Measurements from ENCODE around the gene DUSP19.
"Not testable (repeated sequence)": the region's sequence is repeated elsewhere in the genome, so short reads cannot be mapped to it uniquely, and the experiment has no call there.

DUSP19 gene

GRCh38 chr2:183038341-183039300, 39.9 kb upstream of the DUSP19 start, which contains the start of gene NCKAP1:
NCKAP1 (minus strand) TSS chr2:183038457; CDS start chr2:183038099, 358 bp downstream.
- Histone ChIP-seq H3K9me3 (ENCODE audit: insufficient read depth, low read depth, low read length) (no peaks in the 10 kb centered on the region), H3K27me3 (ENCODE audit: insufficient read depth, low read length) (peaks cover 10% of the 10 kb centered on the region), H3K9ac (ENCODE audit: low read depth, low read length) (peak within 1 kb of the TSS; percentile 80), H3K4me1 (ENCODE audit: insufficient read depth, low read length) (peaks cover 26% of the 10 kb centered on the region; the same call in 1 of the 2 replicates), H3K4me3 (ENCODE audit: low read length) (peak within 1 kb of the TSS; percentile 90), H3K27ac (ENCODE audit: low read length) (no peak within 1 kb of the TSS), H3K36me3 (ENCODE audit: insufficient read depth, low read depth, low read length) (no peaks in the 10 kb centered on the region)

DNA sequence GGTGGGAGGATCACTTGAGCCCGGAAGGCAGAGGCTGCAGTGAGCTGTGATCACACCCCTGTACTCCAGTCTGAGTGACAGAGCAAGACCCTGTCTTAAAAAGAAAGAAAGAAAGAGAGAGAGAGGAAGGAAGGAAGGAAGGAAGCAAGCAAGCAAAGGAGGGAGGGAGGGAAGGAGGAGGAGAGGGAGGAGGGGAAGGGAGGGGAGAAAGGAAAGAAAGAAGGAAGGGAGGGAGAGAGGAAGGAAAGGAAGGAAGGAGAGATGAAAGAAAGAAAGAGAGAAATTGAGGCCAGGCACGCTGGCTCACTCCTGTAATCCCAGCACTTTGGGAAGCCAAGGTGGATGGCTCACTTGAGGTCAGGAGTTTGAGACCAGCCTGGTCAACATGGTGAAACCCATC, 37.9 kb upstream of the DUSP19 start:
- Histone ChIP-seq H3K27me3 (ENCODE audit: insufficient read depth, low read length) (peaks cover 10% of the 10 kb centered on the region), H3K36me3 (ENCODE audit: insufficient read depth, low read depth, low read length) (no peaks in the 10 kb centered on the region), H3K27ac (ENCODE audit: low read length) (no peak overlapping the region), H3K4me3 (ENCODE audit: low read length) (no peak overlapping the region), H3K9me3 (ENCODE audit: insufficient read depth, low read depth, low read length) (no peaks in the 10 kb centered on the region), H3K4me1 (ENCODE audit: insufficient read depth, low read length) (peaks cover 12% of the 10 kb centered on the region; the same call in 1 of the 2 replicates), H3K9ac (ENCODE audit: low read depth, low read length) (no peak overlapping the region)

GRCh38 chr2:183043580-183043979, 35.0 kb upstream of the DUSP19 start:
- H3K27ac ChIP-seq (ENCODE audit: low read length); H3K4me1 ChIP-seq (ENCODE audit: insufficient read depth, low read length); H3K9me3 ChIP-seq (ENCODE audit: insufficient read depth, low read depth, low read length); H3K9ac ChIP-seq (ENCODE audit: low read depth, low read length); H3K36me3 ChIP-seq (ENCODE audit: insufficient read depth, low read depth, low read length); H3K4me3 ChIP-seq (ENCODE audit: low read length): not testable (repeated sequence)
- H3K27me3 ChIP-seq (ENCODE audit: insufficient read depth, low read length) = peaks cover 10% of the 10 kb centered on the region

DNA sequence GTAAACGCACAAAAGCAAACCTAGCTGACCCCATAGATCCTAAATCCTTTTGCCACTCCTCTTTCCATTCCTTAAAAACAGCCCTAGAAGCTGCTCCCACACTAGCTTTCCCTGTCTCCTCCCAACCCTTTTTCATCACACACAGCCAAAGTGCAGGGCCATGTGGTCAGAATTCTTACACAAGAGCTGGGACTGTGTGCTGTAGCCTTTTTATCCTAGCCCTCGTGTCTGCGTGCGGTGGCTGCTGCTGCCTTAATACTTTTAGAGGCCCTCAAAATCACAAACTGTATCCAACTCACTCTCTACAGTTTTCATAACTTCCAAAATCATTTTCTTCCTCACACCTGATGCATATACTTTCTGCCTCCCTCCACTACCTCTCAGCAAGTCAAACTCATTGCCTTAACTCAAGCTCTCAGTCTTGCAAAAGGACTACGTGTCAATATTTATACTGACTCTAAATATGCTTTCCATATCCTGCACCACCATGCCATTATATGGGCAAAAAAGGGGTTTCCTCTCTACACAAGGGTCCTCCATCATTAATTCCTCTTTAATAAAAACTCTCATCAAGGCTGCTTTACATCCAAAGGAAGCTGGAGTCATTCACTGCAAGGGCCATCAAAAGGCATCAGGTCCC, 30.9 kb upstream of the DUSP19 start:
- H3K9me3 ChIP-seq (ENCODE audit: insufficient read depth, low read depth, low read length); H3K4me3 ChIP-seq (ENCODE audit: low read length); H3K27me3 ChIP-seq (ENCODE audit: insufficient read depth, low read length); H3K27ac ChIP-seq (ENCODE audit: low read length); H3K36me3 ChIP-seq (ENCODE audit: insufficient read depth, low read depth, low read length); H3K9ac ChIP-seq (ENCODE audit: low read depth, low read length): not testable (repeated sequence)
- H3K4me1 ChIP-seq (ENCODE audit: insufficient read depth, low read length) = peaks cover 13% of the 10 kb centered on the region

- Histone ChIP-seq H3K9me3 (ENCODE audit: insufficient read depth, low read depth, low read length) (no peaks in the 10 kb centered on the region; the same call in 1 of the 2 replicates), H3K36me3 (ENCODE audit: insufficient read depth, low read depth, low read length) (no peaks in the 10 kb centered on the region), H3K27ac (ENCODE audit: low read length) (peak overlapping the region; percentile 13), H3K27me3 (ENCODE audit: insufficient read depth, low read length) (no peaks in the 10 kb centered on the region), H3K9ac (ENCODE audit: low read depth, low read length) (peak overlapping the region; percentile 75), H3K4me1 (ENCODE audit: insufficient read depth, low read length) (peaks cover 13% of the 10 kb centered on the region), H3K4me3 (ENCODE audit: low read length) (peak overlapping the region; percentile 52; the same call in 1 of the 2 replicates)
Measured at GRCh38 chr2:183049420-183049819, 29.1 kb upstream of the DUSP19 start.

GRCh38 chr2:183057333-183057985, 21.1 kb upstream of the DUSP19 start:
- Histone ChIP-seq H3K27ac (ENCODE audit: low read length) (no peak overlapping the region), H3K4me3 (ENCODE audit: low read length) (no peak overlapping the region), H3K36me3 (ENCODE audit: insufficient read depth, low read depth, low read length) (no peaks in the 10 kb centered on the region), H3K4me1 (ENCODE audit: insufficient read depth, low read length) (no peaks in the 10 kb centered on the region), H3K9ac (ENCODE audit: low read depth, low read length) (no peak overlapping the region), H3K9me3 (ENCODE audit: insufficient read depth, low read depth, low read length) (no peaks in the 10 kb centered on the region; the same call in 1 of the 2 replicates), H3K27me3 (ENCODE audit: insufficient read depth, low read length) (no peaks in the 10 kb centered on the region)

- no peak overlapping the region for H3K9ac ChIP-seq (ENCODE audit: low read depth, low read length)
- H3K27ac ChIP-seq (ENCODE audit: low read length) = no peak overlapping the region
- no peaks in the 10 kb centered on the region for H3K9me3 ChIP-seq (ENCODE audit: insufficient read depth, low read depth, low read length)
- no peaks in the 10 kb centered on the region for H3K4me1 ChIP-seq (ENCODE audit: insufficient read depth, low read length)
- H3K4me3 ChIP-seq (ENCODE audit: low read length) = no peak overlapping the region
- H3K27me3 ChIP-seq (ENCODE audit: insufficient read depth, low read length) = no peaks in the 10 kb centered on the region
- H3K36me3 ChIP-seq (ENCODE audit: insufficient read depth, low read depth, low read length) = no peaks in the 10 kb centered on the region
Measured at GRCh38 chr2:183059561-183059960, 19.0 kb upstream of the DUSP19 start.

DNA sequence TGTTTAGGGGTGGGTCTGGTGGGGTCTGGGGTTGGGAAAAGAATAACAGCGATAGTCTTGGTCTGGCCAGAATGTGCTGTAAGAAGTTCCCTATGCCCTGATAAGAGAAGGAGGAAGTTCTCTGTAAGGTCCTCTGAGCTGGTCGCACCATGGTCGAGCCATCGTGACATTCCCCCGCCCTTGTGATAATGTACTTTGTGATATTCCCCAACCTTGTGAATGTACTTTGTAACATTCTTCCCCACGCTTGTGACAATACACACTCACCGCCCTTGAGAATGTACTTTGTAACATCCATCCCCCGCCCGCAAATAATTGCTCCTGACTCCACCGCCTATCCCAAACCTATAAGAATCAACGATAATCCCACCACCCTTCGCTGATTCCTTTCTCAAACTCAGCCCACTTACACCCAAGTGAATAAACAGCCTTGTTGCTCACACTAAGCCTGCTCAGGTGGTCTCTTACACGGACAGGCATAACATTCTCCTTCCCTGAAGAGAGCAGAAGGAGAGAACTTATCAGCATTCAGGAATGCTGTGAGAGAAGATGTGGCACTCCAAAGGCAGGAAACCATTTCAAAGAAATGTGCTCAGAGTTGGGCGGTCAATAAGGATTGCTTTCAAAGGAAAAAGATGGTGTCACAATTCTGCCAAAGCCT, 17.8 kb upstream of the DUSP19 start:
- Histone ChIP-seq H3K9me3 (ENCODE audit: insufficient read depth, low read depth, low read length) (no peaks in the 10 kb centered on the region), H3K36me3 (ENCODE audit: insufficient read depth, low read depth, low read length) (no peaks in the 10 kb centered on the region), H3K27me3 (ENCODE audit: insufficient read depth, low read length) (no peaks in the 10 kb centered on the region), H3K27ac (ENCODE audit: low read length) (no peak overlapping the region), H3K4me1 (ENCODE audit: insufficient read depth, low read length) (no peaks in the 10 kb centered on the region), H3K4me3 (ENCODE audit: low read length) (no peak overlapping the region), H3K9ac (ENCODE audit: low read depth, low read length) (no peak overlapping the region)

DNA sequence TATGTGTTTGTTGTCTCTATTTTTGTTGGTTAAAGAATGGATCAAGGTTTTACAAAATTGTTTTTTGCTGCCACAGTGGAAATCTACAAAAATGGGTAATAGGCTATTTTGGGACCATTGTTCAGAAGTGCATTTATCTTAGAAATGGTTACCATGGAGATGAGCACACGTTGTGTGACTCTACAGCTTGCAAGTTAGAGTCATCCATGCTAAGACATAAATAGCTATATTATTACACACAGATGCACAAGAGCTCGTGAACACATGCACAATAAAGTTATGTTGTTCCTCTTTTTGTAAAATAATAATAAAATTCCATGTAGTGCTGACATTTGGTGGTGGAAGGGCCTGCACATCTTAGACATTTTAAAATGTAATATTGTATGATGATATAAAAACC, 15.5 kb upstream of the DUSP19 start:
- no peak overlapping the region for H3K9ac ChIP-seq (ENCODE audit: low read depth, low read length)
- no peaks in the 10 kb centered on the region for H3K36me3 ChIP-seq (ENCODE audit: insufficient read depth, low read depth, low read length)
- H3K4me1 ChIP-seq (ENCODE audit: insufficient read depth, low read length) = no peaks in the 10 kb centered on the region
- H3K27ac ChIP-seq (ENCODE audit: low read length) = no peak overlapping the region
- H3K27me3 ChIP-seq (ENCODE audit: insufficient read depth, low read length) = no peaks in the 10 kb centered on the region
- H3K4me3 ChIP-seq (ENCODE audit: low read length) = no peak overlapping the region
- H3K9me3 ChIP-seq (ENCODE audit: insufficient read depth, low read depth, low read length) = no peaks in the 10 kb centered on the region

DNA sequence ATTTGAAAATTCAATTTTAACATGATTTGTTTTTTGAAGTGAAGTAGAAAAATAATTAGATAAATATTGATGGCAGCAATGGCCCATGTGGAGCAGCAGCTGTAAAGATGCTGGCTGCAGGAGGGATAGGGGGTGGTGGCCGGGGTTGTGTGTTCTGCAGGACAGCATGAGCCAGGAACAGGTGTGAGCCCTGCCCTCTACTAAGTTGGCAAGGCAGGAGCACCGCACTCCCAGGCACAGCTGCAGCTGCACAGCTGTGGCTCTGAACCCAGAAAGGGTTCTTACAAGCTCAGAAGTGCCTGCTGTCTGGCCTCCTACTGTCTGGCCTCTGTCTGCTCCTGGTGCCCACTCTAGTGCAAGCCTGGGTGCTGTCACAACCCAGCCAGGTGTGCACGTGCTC, 10.0 kb upstream of the DUSP19 start:
- H3K9ac ChIP-seq (ENCODE audit: low read depth, low read length) = no peak overlapping the region
- H3K4me1 ChIP-seq (ENCODE audit: insufficient read depth, low read length) = no peaks in the 10 kb centered on the region
- no peaks in the 10 kb centered on the region for H3K36me3 ChIP-seq (ENCODE audit: insufficient read depth, low read depth, low read length)
- H3K9me3 ChIP-seq (ENCODE audit: insufficient read depth, low read depth, low read length) = peaks cover 11% of the 10 kb centered on the region
- no peaks in the 10 kb centered on the region for H3K27me3 ChIP-seq (ENCODE audit: insufficient read depth, low read length)
- H3K27ac ChIP-seq (ENCODE audit: low read length) = no peak overlapping the region
- H3K4me3 ChIP-seq (ENCODE audit: low read length) = no peak overlapping the region

DNA sequence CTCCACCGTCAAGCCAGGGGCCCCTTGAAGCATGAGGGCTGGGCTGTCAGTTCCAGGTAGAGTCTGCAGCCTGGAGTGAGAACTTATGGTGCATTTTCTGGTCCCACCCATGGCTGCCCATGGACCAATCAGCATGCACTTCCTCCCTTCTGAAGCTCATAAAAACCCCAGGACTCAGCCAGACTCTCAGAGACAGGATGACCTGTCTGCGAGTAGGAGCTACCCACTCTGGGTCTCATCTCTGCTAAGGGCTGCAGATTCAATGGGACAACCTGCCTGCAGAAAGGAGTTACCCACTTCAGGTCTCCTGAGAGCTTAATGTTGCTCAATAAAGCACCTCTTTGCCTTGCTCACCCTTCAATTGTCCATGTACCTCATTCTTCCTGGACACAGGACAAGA, 9.4 kb upstream of the DUSP19 start:
- no peaks in the 10 kb centered on the region for H3K27me3 ChIP-seq (ENCODE audit: insufficient read depth, low read length)
- H3K9me3 ChIP-seq (ENCODE audit: insufficient read depth, low read depth, low read length) = peaks cover 11% of the 10 kb centered on the region
- H3K9ac ChIP-seq (ENCODE audit: low read depth, low read length) = no peak overlapping the region
- H3K27ac ChIP-seq (ENCODE audit: low read length) = no peak overlapping the region
- no peak overlapping the region for H3K4me3 ChIP-seq (ENCODE audit: low read length)
- no peaks in the 10 kb centered on the region for H3K36me3 ChIP-seq (ENCODE audit: insufficient read depth, low read depth, low read length)
- no peaks in the 10 kb centered on the region for H3K4me1 ChIP-seq (ENCODE audit: insufficient read depth, low read length)
